MM.1S (cell line): ENCODE measurements around the gene FRA10AC1.
"Not testable (repeated sequence)": the region's sequence is repeated elsewhere in the genome, so short reads cannot be mapped to it uniquely, and the experiment has no call there.

Experiments used
- DNase-seq: peaks from one replicate; pipeline ENCODE4 v3.0.0-alpha.2; 2015
- H2AFZ ChIP-seq: fragments of 300-600 bp; sonication (generic); 2 replicates; pipeline ENCODE4 v1.6.0; 2016; ENCODE audit warnings: antibody characterized with exemption, low read length
- H3F3A ChIP-seq: fragments of 300-600 bp; sonication (generic); 2 replicates; pipeline ENCODE4 v1.6.1; 2016; ENCODE audit warnings: mild to moderate bottlenecking, antibody characterized with exemption, low read length, moderate library complexity, mixed read lengths; ENCODE audit not compliant: insufficient read depth
- H3K27ac ChIP-seq: fragments of 300-600 bp; sonication (generic); 2 replicates; pipeline ENCODE4 v1.5.1; 2016; ENCODE audit warnings: mild to moderate bottlenecking, low read length
- H3K27me3 ChIP-seq: fragments of 300-600 bp; sonication (generic); replicated peaks from 2 replicates; pipeline ENCODE4 v1.6.0; 2016; ENCODE audit warnings: low read length; ENCODE audit not compliant: insufficient read depth
- H3K36me3 ChIP-seq: fragments of 300-600 bp; sonication (generic); replicated peaks from 2 replicates; pipeline ENCODE4 v1.6.1; 2016; ENCODE audit warnings: mild to moderate bottlenecking, low read length, mixed read lengths; ENCODE audit not compliant: insufficient read depth
- H3K4me1 ChIP-seq: fragments of 300-600 bp; sonication (generic); 2 replicates; pipeline ENCODE4 v1.6.1; 2016; ENCODE audit warnings: low read length, mixed read lengths
- H3K4me2 ChIP-seq: fragments of 300-600 bp; sonication (generic); 2 replicates; pipeline ENCODE4 v1.6.0; 2016; ENCODE audit warnings: low read depth, low read length
- H3K4me3 ChIP-seq: fragments of 300-600 bp; sonication (generic); 2 replicates; pipeline ENCODE4 v1.5.1; 2016; ENCODE audit warnings: low read length, mixed read lengths
- H3K79me2 ChIP-seq: fragments of 300-600 bp; sonication (generic); 2 replicates; pipeline ENCODE4 v1.6.1; 2016; ENCODE audit warnings: mixed run types, low read length, mixed read lengths
- H3K9ac ChIP-seq: fragments of 300-600 bp; sonication (generic); 2 replicates; pipeline ENCODE4 v1.6.1; 2016; ENCODE audit warnings: low read length, mixed read lengths
- H3K9me2 ChIP-seq: fragments of 300-600 bp; sonication (generic); replicated peaks from 2 replicates; pipeline ENCODE4 v1.6.1; 2016; ENCODE audit warnings: mild to moderate bottlenecking, low read length, mixed read lengths; ENCODE audit not compliant: insufficient read depth
- H3K9me3 ChIP-seq: fragments of 300-600 bp; sonication (generic); replicated peaks from 2 replicates; pipeline ENCODE4 v1.6.1; 2016; ENCODE audit warnings: mild to moderate bottlenecking, low read length, mixed read lengths; ENCODE audit not compliant: insufficient read depth
- H4K20me1 ChIP-seq: fragments of 300-600 bp; sonication (generic); 2 replicates; pipeline ENCODE4 v1.6.1; 2016; ENCODE audit warnings: mild to moderate bottlenecking, low read length, moderate library complexity, mixed read lengths; ENCODE audit not compliant: insufficient read depth
- CTCF ChIP-seq: fragments of 300-600 bp; sonication (generic); IDR thresholded peaks from 2 replicates; pipeline ENCODE4 v1.5.1; 2016; ENCODE audit warnings: antibody characterized with exemption, low read length, mixed read lengths
- EZH2 ChIP-seq: fragments of 300-600 bp; sonication (generic); optimal IDR thresholded peaks from 2 replicates; pipeline ENCODE3; 2017; ENCODE audit warnings: low read depth, mild to moderate bottlenecking, antibody characterized with exemption, low read length, mixed read lengths
- EZH2phosphoT487 ChIP-seq: fragments of 300-600 bp; sonication (generic); IDR thresholded peaks from 2 replicates; pipeline ENCODE4 v1.6.1; 2018; ENCODE audit warnings: antibody characterized with exemption, low read length

The FRA10AC1 gene

GRCh38 chr10:93703066-93703465, 674 bp upstream of the FRA10AC1 start:
- peak overlapping the region; percentile 98 for H2AFZ ChIP-seq
- H3K9me3 ChIP-seq, result no peaks in the 10 kb centered on the region
- no peak overlapping the region; the same call in 1 of the 2 replicates for H3K27ac ChIP-seq
- H4K20me1 ChIP-seq, result no peaks in the 10 kb centered on the region
- peak overlapping the region; percentile 85 for H3K4me3 ChIP-seq
- H3K9ac ChIP-seq, result peak overlapping the region; percentile 71
- TF ChIP-seq EZH2 (no peak), EZH2phosphoT487 (no peak), CTCF (no peak)
- H3K27me3 ChIP-seq, result no peaks in the 10 kb centered on the region
- H3K36me3 ChIP-seq, result 0 out of 2 replicates have a peak, but pooled peaks cover 4% of the 10 kb centered on the region
- 0 out of 2 replicates have a peak, but pooled peaks cover 7% of the 10 kb centered on the region for H3K79me2 ChIP-seq
- DNase-seq, result no peak
- peak overlapping the region; percentile 63 for H3K4me2 ChIP-seq
- no peaks in the 10 kb centered on the region for H3K4me1 ChIP-seq
- no peaks in the 10 kb centered on the region for H3K9me2 ChIP-seq
- H3F3A ChIP-seq, result peaks cover 7% of the 10 kb centered on the region

- no peak for DNase-seq
- peak overlapping the region; percentile 73 for H2AFZ ChIP-seq
Observed at GRCh38 chr10:93701866-93702209, 554 bp downstream of the FRA10AC1 start.

GRCh38 chr10:93697207-93697606, 5.2 kb downstream of the FRA10AC1 start:
- H4K20me1 ChIP-seq, result no peaks in the 10 kb centered on the region
- TF ChIP-seq CTCF (peak; percentile 18; the same call in 1 of the 2 replicates), EZH2 (no peak)
- H3K4me3 ChIP-seq, result no peak overlapping the region
- no peak overlapping the region for H2AFZ ChIP-seq
- no peak overlapping the region for H3K9ac ChIP-seq
- no peaks in the 10 kb centered on the region for H3K9me2 ChIP-seq
- peaks cover 7% of the 10 kb centered on the region for H3F3A ChIP-seq
- no peaks in the 10 kb centered on the region for H3K9me3 ChIP-seq
- H3K27ac ChIP-seq, result no peak overlapping the region
- no peaks in the 10 kb centered on the region for H3K4me1 ChIP-seq
- 0 out of 2 replicates have a peak, but pooled peaks cover 7% of the 10 kb centered on the region for H3K79me2 ChIP-seq
- peaks cover 8% of the 10 kb centered on the region; the same call in 1 of the 2 replicates for H3K36me3 ChIP-seq
- no peaks in the 10 kb centered on the region for H3K27me3 ChIP-seq
- H3K4me2 ChIP-seq, result no peak overlapping the region
- no peak for DNase-seq

More at GRCh38 chr10:93701866-93702209, 554 bp downstream of the FRA10AC1 start:
- Histone ChIP-seq H3K4me1 (no peaks in the 10 kb centered on the region), H3K4me2 (peak overlapping the region; percentile 90), H3K9ac (peak overlapping the region; percentile 81), H3K27me3 (no peaks in the 10 kb centered on the region), H3K9me2 (no peaks in the 10 kb centered on the region), H3K36me3 (0 out of 2 replicates have a peak, but pooled peaks cover 4% of the 10 kb centered on the region), H4K20me1 (no peaks in the 10 kb centered on the region), H3K4me3 (peak overlapping the region; percentile 85), H3K9me3 (no peaks in the 10 kb centered on the region), H3F3A (peaks cover 7% of the 10 kb centered on the region), H3K79me2 (0 out of 2 replicates have a peak, but pooled peaks cover 7% of the 10 kb centered on the region), H3K27ac (peak overlapping the region; percentile 66)
- no peak for TF ChIP-seq CTCF
- no peak for TF ChIP-seq EZH2phosphoT487
- no peak for TF ChIP-seq EZH2

GRCh38 chr10:93696582-93696981, 5.8 kb downstream of the FRA10AC1 start:
- H3K36me3 ChIP-seq, H3K9me2 ChIP-seq, H3K4me3 ChIP-seq, DNase-seq, H3F3A ChIP-seq, H3K27ac ChIP-seq, H3K9ac ChIP-seq, H3K4me2 ChIP-seq, H3K79me2 ChIP-seq, H3K27me3 ChIP-seq, H2AFZ ChIP-seq, H3K4me1 ChIP-seq, H3K9me3 ChIP-seq, H4K20me1 ChIP-seq: not testable (repeated sequence)
